ENCODE data around the gene CCT7.

GRCh38 chr2:73297151-73297559, 63.0 kb downstream of the CCT7 start:
- TF ChIP-seq CTCF (IDR thresholded peaks at IDR 0.05; ENCODE audit: low read depth, low read length, poor library complexity, severe bottlenecking) (no peak), EZH2phosphoT487 (IDR thresholded peaks at IDR 0.05; ENCODE audit: borderline replicate concordance, low read length) (no peak)

All from DOHH2 (cell line).